MM.1S (cell line): ENCODE results near the gene KIRREL3.

Experiments used
- CTCF ChIP-seq: fragments of 300-600 bp; sonication (generic); IDR thresholded peaks from 2 replicates; pipeline ENCODE4 v1.5.1; 2016; ENCODE audit warnings: antibody characterized with exemption, low read length, mixed read lengths
- EZH2 ChIP-seq: fragments of 300-600 bp; sonication (generic); optimal IDR thresholded peaks from 2 replicates; pipeline ENCODE3; 2017; ENCODE audit warnings: low read depth, mild to moderate bottlenecking, antibody characterized with exemption, low read length, mixed read lengths
- EZH2phosphoT487 ChIP-seq: fragments of 300-600 bp; sonication (generic); IDR thresholded peaks from 2 replicates; pipeline ENCODE4 v1.6.1; 2018; ENCODE audit warnings: antibody characterized with exemption, low read length

GRCh38 chr11:126545057-126545555, 455.5 kb downstream of the KIRREL3 start:
- TF ChIP-seq EZH2phosphoT487 (no peak), CTCF (no peak), EZH2 (no peak)
